Measurements from ENCODE around the gene GDF9. TPM values are rescaled to one million over a fixed set of nuclear protein-coding genes. Genes with fewer than 3 reads are reported as not detected.

GDF9 gene
- total RNA-seq, 1 experiment from 2014 or later, result 0.51 TPM

GRCh38 chr5:132817011-132817410 is 49.3 kb downstream of the GDF9 start:
- intact Hi-C loops (cut with micrococcal nuclease), result no loop called here
- H3K36me3 Mint-ChIP-seq (ENCODE audit: insufficient read depth, unreplicated experiment), result peaks cover 12% of the 10 kb centered on the region
- no peak overlapping the region for H3K27ac Mint-ChIP-seq (ENCODE audit: low read depth, unreplicated experiment)
- CTCF ChIA-PET, result interaction anchor here (0.8 to 5.3 kb wide), 9 partner anchors 9 to 430 kb away, joined by 3 to 50 read pairs (median 3); partner anchors contain the start of genes KIF3A, SHROOM1 and UQCRQ
- DNase-seq (ENCODE audit: unreplicated experiment), result no peak
- TF ChIP-seq CTCF (IDR thresholded peaks at IDR 0.05; ENCODE audit: unreplicated experiment), result no peak
- peaks cover 10% of the 10 kb centered on the region for H3K4me1 Mint-ChIP-seq (ENCODE audit: insufficient read depth, unreplicated experiment)
- H3K27me3 Mint-ChIP-seq (ENCODE audit: insufficient read depth, unreplicated experiment), result peaks cover 10% of the 10 kb centered on the region
- BruUV-seq (replicated peaks), result no TSS peak
- POLR2A ChIA-PET, result interaction anchor here (0.6 to 5.8 kb wide), 3 partner anchors 12 to 168 kb away, joined by 3 to 35 read pairs (median 4); partner anchors contain the start of genes KIF3A and SHROOM1
- H3K9me3 Mint-ChIP-seq (ENCODE audit: unreplicated experiment), result no peaks in the 10 kb centered on the region
- no peak overlapping the region for H3K4me3 Mint-ChIP-seq (ENCODE audit: unreplicated experiment)

- Mint-ChIP-seq H3K27me3 (ENCODE audit: insufficient read depth, unreplicated experiment) (peaks cover 15% of the 10 kb centered on the region), H3K27ac (ENCODE audit: low read depth, unreplicated experiment) (no peak overlapping the region), H3K9me3 (ENCODE audit: unreplicated experiment) (no peaks in the 10 kb centered on the region), H3K4me3 (ENCODE audit: unreplicated experiment) (no peak overlapping the region), H3K36me3 (ENCODE audit: insufficient read depth, unreplicated experiment) (peaks cover 12% of the 10 kb centered on the region), H3K4me1 (ENCODE audit: insufficient read depth, unreplicated experiment) (peaks cover 10% of the 10 kb centered on the region)
- BruUV-seq (replicated peaks), result no TSS peak
- TF ChIP-seq CTCF (IDR thresholded peaks at IDR 0.05; ENCODE audit: unreplicated experiment), result no peak
- intact Hi-C loops (cut with micrococcal nuclease), result no loop called here
- ChIA-PET CTCF (interaction anchor here (1.0 to 1.3 kb wide), 3 partner anchors 9 to 430 kb away, joined by 3 to 4 read pairs (median 3); no protein-coding TSS in a partner anchor), POLR2A (interaction anchor here (0.6 to 5.8 kb wide), 3 partner anchors 12 to 168 kb away, joined by 3 to 35 read pairs (median 4); partner anchors contain the start of genes KIF3A and SHROOM1)
- no peak for DNase-seq (ENCODE audit: unreplicated experiment)
Observed at GRCh38 chr5:132816554-132816953, 49.7 kb downstream of the GDF9 start.

GRCh38 chr5:132816083-132816482 is 50.2 kb downstream of the GDF9 start:
- peaks cover 19% of the 10 kb centered on the region for H3K27me3 Mint-ChIP-seq (ENCODE audit: insufficient read depth, unreplicated experiment)
- BruUV-seq (replicated peaks), result no TSS peak
- intact Hi-C loops (cut with micrococcal nuclease), result no loop called here

More at GRCh38 chr5:132816083-132816482, 50.2 kb downstream of the GDF9 start:
- no peak for TF ChIP-seq CTCF (IDR thresholded peaks at IDR 0.05; ENCODE audit: unreplicated experiment)
- Mint-ChIP-seq H3K27ac (ENCODE audit: low read depth, unreplicated experiment) (no peak overlapping the region), H3K4me1 (ENCODE audit: insufficient read depth, unreplicated experiment) (peaks cover 10% of the 10 kb centered on the region), H3K4me3 (ENCODE audit: unreplicated experiment) (no peak overlapping the region), H3K9me3 (ENCODE audit: unreplicated experiment) (no peaks in the 10 kb centered on the region), H3K36me3 (ENCODE audit: insufficient read depth, unreplicated experiment) (peaks cover 12% of the 10 kb centered on the region)
- CTCF ChIA-PET, result interaction anchor here (1.6 kb wide), 1 partner anchor 13 kb away, joined by 11 read pairs; no protein-coding TSS in a partner anchor
- no peak for DNase-seq (ENCODE audit: unreplicated experiment)
- POLR2A ChIA-PET, result interaction anchor here (0.9 to 5.8 kb wide), 3 partner anchors 13 to 78 kb away, joined by 3 to 35 read pairs (median 4); partner anchors contain the start of genes KIF3A and SHROOM1

All from MCF 10A (cell line).